PC-9 (cell line): ENCODE data around the gene ACTN3. TPM values are rescaled to one million over a fixed set of nuclear protein-coding genes. Genes with fewer than 3 reads are reported as not detected.

Experiments
- BruUV-seq: library from RNA; stranded (reverse); fragments of 400-500 nt; replicated peaks from 2 replicates; lab custom pipeline; 2021; lab: Mats Ljungman, UMichigan
- CTCF ChIA-PET: fragments of 300-600 bp; sonication (Branson Sonifier 250); formaldehyde crosslinking; loops from one replicate; lab custom pipeline; 2022; ENCODE audit warnings: antibody characterized with exemption; lab: Charles Lee
- POLR2A ChIA-PET: fragments of 300-600 bp; sonication (Branson Sonifier 250); formaldehyde crosslinking; loops from one replicate; lab custom pipeline; 2022; ENCODE audit warnings: antibody characterized with exemption; ENCODE audit not compliant: unreplicated experiment; lab: Charles Lee
- DNase-seq, 2 experiments: peaks; one replicate each; pipeline versions ENCODE4 v3.0.0 to v3.0.0-alpha.2; 2015 to 2022; ENCODE audit warnings: mixed read lengths in 1 of 2
- H2AFZ ChIP-seq: fragments of 200-600 bp; sonication (generic); 2 replicates; pipeline ENCODE4 v1.8.1; 2017; ENCODE audit warnings: antibody characterized with exemption
- H3F3A ChIP-seq: fragments of 200-600 bp; sonication (generic); 2 replicates; pipeline ENCODE4 v1.8.1; 2017; ENCODE audit warnings: antibody characterized with exemption, mild to moderate bottlenecking, low read depth; ENCODE audit not compliant: insufficient read depth
- H3K27ac ChIP-seq: fragments of 200-600 bp; sonication (generic); 2 replicates; pipeline ENCODE4 v1.6.1; 2016; ENCODE audit warnings: mixed run types
- H3K27me3 ChIP-seq: fragments of 200-600 bp; sonication (generic); 2 replicates; pipeline ENCODE4 v1.6.1; 2016; ENCODE audit warnings: low read depth, mixed run types; ENCODE audit not compliant: insufficient read depth
- H3K36me3 ChIP-seq: fragments of 200-600 bp; sonication (generic); 2 replicates; pipeline ENCODE4 v1.6.1; 2016; ENCODE audit warnings: low read depth, mixed run types
- H3K4me1 ChIP-seq: fragments of 200-600 bp; sonication (generic); replicated peaks from 2 replicates; pipeline ENCODE4 v1.6.1; 2016; ENCODE audit warnings: mixed run types; ENCODE audit not compliant: insufficient read depth
- H3K4me2 ChIP-seq: fragments of 200-600 bp; sonication (generic); 2 replicates; pipeline ENCODE4 v1.6.1; 2017; ENCODE audit warnings: mixed run types
- H3K4me3 ChIP-seq: fragments of 200-600 bp; sonication (generic); 2 replicates; pipeline ENCODE4 v1.6.1; 2016; ENCODE audit warnings: mixed run types
- H3K79me2 ChIP-seq: fragments of 200-600 bp; sonication (generic); 2 replicates; pipeline ENCODE4 v1.6.1; 2017; ENCODE audit warnings: low read depth, mixed run types
- H3K9me2 ChIP-seq: fragments of 200-600 bp; sonication (generic); 2 replicates; pipeline ENCODE4 v1.8.1; 2017; ENCODE audit warnings: mild to moderate bottlenecking; ENCODE audit not compliant: insufficient read depth
- H3K9me3 ChIP-seq: fragments of 200-600 bp; sonication (generic); 2 replicates; pipeline ENCODE4 v1.8.1; 2016; ENCODE audit warnings: low read depth; ENCODE audit not compliant: insufficient read depth
- H4K20me1 ChIP-seq: fragments of 200-600 bp; sonication (generic); 2 replicates; pipeline ENCODE4 v1.8.1; 2017; ENCODE audit not compliant: insufficient read depth
- EZH2 ChIP-seq: fragments of 200-600 bp; sonication (generic); IDR thresholded peaks from 2 replicates; pipeline ENCODE4 v1.8.0; 2017; ENCODE audit warnings: antibody characterized with exemption, low read depth
- intact Hi-C: fragments of 100-400 bp; cut with micrococcal nuclease; formaldehyde crosslinking; loops from one replicate; pipeline ENCODE4 v1.10.0; 2022; ENCODE audit not compliant: unreplicated experiment
- total RNA-seq: library from RNA; stranded (reverse); gene quantifications from 2 replicates; pipeline ENCODE4 v1.2.3, GENCODE V29; 2021
- TF ChIP-seq, protein P1 (sequence below): fragments of 200-600 bp; sonication (generic); conservative IDR thresholded peaks from 2 replicates; pipeline ENCODE4 v1.6.1; 2017; ENCODE audit warnings: mixed run types, antibody characterized with exemption, mild to moderate bottlenecking, moderate library complexity

ACTN3 gene
- total RNA-seq, 1 experiment from 2014 or later, result not detected

DNA sequence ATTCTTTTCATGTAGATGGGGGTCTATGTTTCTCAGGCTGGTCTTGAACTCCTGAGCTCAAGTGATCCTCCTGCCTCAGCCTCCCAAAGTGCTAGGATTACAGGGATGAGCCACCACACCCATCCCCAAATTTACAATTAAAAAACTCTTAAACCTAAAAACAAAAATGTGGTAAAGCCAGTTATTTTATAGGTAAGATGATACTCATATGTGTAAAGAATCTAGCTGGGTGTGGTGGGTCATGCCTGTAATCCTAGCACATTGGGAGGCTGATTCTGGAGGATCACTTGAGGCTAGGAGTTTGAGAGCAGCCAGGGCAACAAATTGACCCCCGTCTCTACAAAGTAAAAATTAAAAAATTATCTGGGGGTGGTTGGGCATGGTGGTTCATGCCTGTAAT, 65.8 kb downstream of the ACTN3 start:
- peaks cover 5% of the 10 kb centered on the region for H4K20me1 ChIP-seq
- BruUV-seq, result no TSS peak
- H3K9me3 ChIP-seq, result no peaks in the 10 kb centered on the region
- intact Hi-C loops, result no loop called here
- no peak overlapping the region for H2AFZ ChIP-seq
- H3K4me1 ChIP-seq, result peaks cover 18% of the 10 kb centered on the region
- H3F3A ChIP-seq, result peaks cover 20% of the 10 kb centered on the region; the same call in 1 of the 2 replicates
- TF ChIP-seq, protein P1, sequence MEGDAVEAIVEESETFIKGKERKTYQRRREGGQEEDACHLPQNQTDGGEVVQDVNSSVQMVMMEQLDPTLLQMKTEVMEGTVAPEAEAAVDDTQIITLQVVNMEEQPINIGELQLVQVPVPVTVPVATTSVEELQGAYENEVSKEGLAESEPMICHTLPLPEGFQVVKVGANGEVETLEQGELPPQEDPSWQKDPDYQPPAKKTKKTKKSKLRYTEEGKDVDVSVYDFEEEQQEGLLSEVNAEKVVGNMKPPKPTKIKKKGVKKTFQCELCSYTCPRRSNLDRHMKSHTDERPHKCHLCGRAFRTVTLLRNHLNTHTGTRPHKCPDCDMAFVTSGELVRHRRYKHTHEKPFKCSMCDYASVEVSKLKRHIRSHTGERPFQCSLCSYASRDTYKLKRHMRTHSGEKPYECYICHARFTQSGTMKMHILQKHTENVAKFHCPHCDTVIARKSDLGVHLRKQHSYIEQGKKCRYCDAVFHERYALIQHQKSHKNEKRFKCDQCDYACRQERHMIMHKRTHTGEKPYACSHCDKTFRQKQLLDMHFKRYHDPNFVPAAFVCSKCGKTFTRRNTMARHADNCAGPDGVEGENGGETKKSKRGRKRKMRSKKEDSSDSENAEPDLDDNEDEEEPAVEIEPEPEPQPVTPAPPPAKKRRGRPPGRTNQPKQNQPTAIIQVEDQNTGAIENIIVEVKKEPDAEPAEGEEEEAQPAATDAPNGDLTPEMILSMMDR, result no peak
- TF ChIP-seq EZH2, result no peak
- H3K36me3 ChIP-seq, result no peaks in the 10 kb centered on the region; the same call in 1 of the 2 replicates
- peaks cover 22% of the 10 kb centered on the region for H3K79me2 ChIP-seq
- ChIA-PET CTCF (no interaction called here), POLR2A (no interaction called here)
- peak in 1 of 2 experiments; percentile 51 for DNase-seq
- no peaks in the 10 kb centered on the region for H3K27me3 ChIP-seq
- H3K9me2 ChIP-seq, result no peaks in the 10 kb centered on the region
- H3K4me3 ChIP-seq, result no peak overlapping the region
- H3K27ac ChIP-seq, result no peak overlapping the region
- H3K4me2 ChIP-seq, result no peak overlapping the region

Other genes with a start within 250 kb of the ACTN3 start
- not detected in 2 replicates for gene CD248, start 229.9 kb upstream of the ACTN3 start, total RNA-seq
- 15.5 and 19.5 TPM in 2 replicates for gene RIN1, start 210.5 kb upstream of the ACTN3 start, total RNA-seq
- 43.2 and 54.3 TPM in 2 replicates for gene BRMS1, start 201.8 kb upstream of the ACTN3 start, total RNA-seq
- gene B4GAT1, start 199.3 kb upstream of the ACTN3 start, total RNA-seq, result 22.8 and 28.5 TPM in 2 replicates
- gene SLC29A2, start 175.1 kb upstream of the ACTN3 start, total RNA-seq, result 28.9 and 36.1 TPM in 2 replicates
- gene NPAS4, start 125.9 kb upstream of the ACTN3 start, total RNA-seq, result not detected in 2 replicates
- gene MRPL11, start 108.1 kb upstream of the ACTN3 start, total RNA-seq, result 138 and 140 TPM in 2 replicates
- gene PELI3, start 80.0 kb upstream of the ACTN3 start, total RNA-seq, result 14.0 and 18.0 TPM in 2 replicates
- gene DPP3, start 66.5 kb upstream of the ACTN3 start, total RNA-seq, result 76.2 and 80.0 TPM in 2 replicates
- gene BBS1, start 36.3 kb upstream of the ACTN3 start, total RNA-seq, result 56.1 and 63.4 TPM in 2 replicates
- gene ZDHHC24, start 855 bp upstream of the ACTN3 start, total RNA-seq, result 19.4 and 28.7 TPM in 2 replicates
- 34.3 and 59.2 TPM in 2 replicates for gene CTSF, start 21.7 kb downstream of the ACTN3 start, total RNA-seq
- gene CCDC87, start 46.2 kb downstream of the ACTN3 start, total RNA-seq, result 0.83 and 1.0 TPM in 2 replicates
- 47.2 and 61.0 TPM in 2 replicates for gene CCS, start 46.3 kb downstream of the ACTN3 start, total RNA-seq
- 108 and 112 TPM in 2 replicates for gene RBM14, start 69.7 kb downstream of the ACTN3 start, total RNA-seq
- 131 and 140 TPM in 2 replicates for gene RBM4, start 91.8 kb downstream of the ACTN3 start, total RNA-seq
- gene RBM4B, start 131.0 kb downstream of the ACTN3 start, total RNA-seq, result 17.8 and 24.8 TPM in 2 replicates
- 51.0 and 66.8 TPM in 2 replicates for gene SPTBN2, start 182.3 kb downstream of the ACTN3 start, total RNA-seq